CD14-positive monocyte (primary cell): ENCODE measurements around the gene ELOVL1. TPM values are rescaled to one million over a fixed set of nuclear protein-coding genes. Genes with fewer than 3 reads are reported as not detected.

Experiments
- DNase-seq, 3 donors: peaks; one replicate each; pipeline ENCODE4 v3.0.0-alpha.2; 2011 to 2022
- H2AFZ ChIP-seq: 2 replicates; pipeline ENCODE4 v1.6.0; 2012; ENCODE audit warnings: mild to moderate bottlenecking, low read depth, low read length, inconsistent platforms; ENCODE audit not compliant: insufficient read depth, poor library complexity, severe bottlenecking
- H3K27ac ChIP-seq, 2 donors: 1 replicate in 1 of 2; 2 replicates in 1 of 2; pipeline ENCODE4 v1.5.1; 2012 to 2013; ENCODE audit warnings: low read length in 2 of 2, control low read depth in 1 of 2, inconsistent platforms in 1 of 2, low read depth in 1 of 2, mild to moderate bottlenecking in 1 of 2
- H3K27me3 ChIP-seq, 2 donors: one replicate each; pipeline versions ENCODE4 v1.6.0 to v1.6.1; 2011 to 2013; ENCODE audit warnings: low read length in 2 of 2; ENCODE audit not compliant: control insufficient read depth in 2 of 2, insufficient read depth in 2 of 2
- H3K36me3 ChIP-seq, 2 donors: replicated peaks in 1 of 2; 1 replicate in 1 of 2; 2 replicates in 1 of 2; pipeline versions ENCODE4 v1.5.1 to v1.6.1; 2012 to 2013; ENCODE audit warnings: low read length in 2 of 2, control low read depth in 1 of 2, inconsistent platforms in 1 of 2, mild to moderate bottlenecking in 1 of 2; ENCODE audit not compliant: insufficient read depth in 2 of 2, control insufficient read depth in 1 of 2
- H3K4me1 ChIP-seq, 2 donors: 1 replicate in 1 of 2; 2 replicates in 1 of 2; pipeline versions ENCODE4 v1.5.1 to v1.6.1; 2012 to 2013; ENCODE audit warnings: low read length in 2 of 2, control low read depth in 1 of 2, inconsistent platforms in 1 of 2, mild to moderate bottlenecking in 1 of 2, moderate library complexity in 1 of 2; ENCODE audit not compliant: insufficient read depth in 2 of 2, control insufficient read depth in 1 of 2
- H3K4me2 ChIP-seq: replicated peaks from 2 replicates; pipeline ENCODE3; 2012; ENCODE audit warnings: low read length, moderate library complexity, mild to moderate bottlenecking; ENCODE audit not compliant: poor library complexity, severe bottlenecking; ENCODE audit errors: extremely low read depth
- H3K4me3 ChIP-seq, 3 experiments: fragments of 200-600 bp in 1 of 3; sonication (generic) in 1 of 3; replicated peaks in 1 of 3; 1 replicate in 2 of 3; 2 replicates in 1 of 3; pipeline ENCODE4 v1.5.1; 2011 to 2013; ENCODE audit warnings: low read length in 3 of 3, mild to moderate bottlenecking in 3 of 3, control low read depth in 2 of 3, low read depth in 2 of 3, inconsistent platforms in 1 of 3, moderate library complexity in 1 of 3
- H3K79me2 ChIP-seq: 2 replicates; pipeline ENCODE4 v1.6.0; 2012; ENCODE audit warnings: mild to moderate bottlenecking, control low read depth, inconsistent platforms, low read length, moderate library complexity; ENCODE audit not compliant: insufficient read depth
- H3K9ac ChIP-seq: 2 replicates; pipeline ENCODE4 v1.6.0; 2017; ENCODE audit warnings: low read length, mild to moderate bottlenecking; ENCODE audit not compliant: insufficient read depth, poor library complexity, severe bottlenecking
- H3K9me3 ChIP-seq, 2 donors: replicated peaks in 1 of 2; 1 replicate in 1 of 2; 2 replicates in 1 of 2; pipeline versions ENCODE4 v1.5.1 to v1.6.1; 2012 to 2013; ENCODE audit warnings: low read length in 2 of 2, control low read depth in 1 of 2; ENCODE audit not compliant: control insufficient read depth in 1 of 2, insufficient read depth in 1 of 2
- H4K20me1 ChIP-seq: 2 replicates; pipeline ENCODE4 v1.6.0; 2012; ENCODE audit warnings: mild to moderate bottlenecking, low read length, control low read depth, moderate library complexity; ENCODE audit not compliant: insufficient read depth
- H3K27ac Mint-ChIP-seq, 7 donors: one replicate each; pipeline ENCODE4 v1.8.0; 2020; ENCODE audit warnings: mild to moderate bottlenecking in 7 of 7, mixed read lengths in 7 of 7, moderate library complexity in 6 of 7, inconsistent platforms in 2 of 7
- H3K27me3 Mint-ChIP-seq, 3 donors: one replicate each; pipeline ENCODE4 v1.8.0; 2021 to 2022; ENCODE audit warnings: low read depth in 3 of 3, mild to moderate bottlenecking in 3 of 3, mixed read lengths in 3 of 3, moderate library complexity in 3 of 3, inconsistent platforms in 1 of 3
- H3K36me3 Mint-ChIP-seq, 2 donors: one replicate each; pipeline ENCODE4 v1.8.0; 2020; ENCODE audit warnings: mixed read lengths in 2 of 2, inconsistent platforms in 1 of 2, mild to moderate bottlenecking in 1 of 2
- H3K4me1 Mint-ChIP-seq: one replicate; pipeline ENCODE4 v1.8.0; 2020; ENCODE audit warnings: mild to moderate bottlenecking, mixed read lengths
- H3K4me3 Mint-ChIP-seq, 2 donors: one replicate each; pipeline ENCODE4 v1.8.0; 2020; ENCODE audit warnings: mild to moderate bottlenecking in 2 of 2, mixed read lengths in 2 of 2, moderate library complexity in 1 of 2
- H3K9me3 Mint-ChIP-seq, 7 donors: one replicate each; pipeline ENCODE4 v1.8.0; 2020 to 2022; ENCODE audit warnings: mixed read lengths in 7 of 7, mild to moderate bottlenecking in 6 of 7, moderate library complexity in 6 of 7, inconsistent platforms in 2 of 7
- CTCF ChIP-seq: fragments of 200-600 bp; IDR thresholded peaks from one replicate; pipeline ENCODE4 v1.8.0; 2022; ENCODE audit warnings: antibody characterized with exemption, mild to moderate bottlenecking
- WGBS: methylation state at CpG from one replicate; pipeline ENCODE4 v1.1.5; 2013; ENCODE audit warnings: missing lambda C conversion rate; ENCODE audit not compliant: insufficient coverage; 5-methylcytosine and 5-hydroxymethylcytosine counted together
- intact Hi-C, 2 donors: fragments of 100-400 bp; cut with micrococcal nuclease; formaldehyde crosslinking; loops; one replicate each; pipeline versions ENCODE4 v1.15.0 to v1.15.1; 2023
- polyA plus RNA-seq, 3 donors: library from polyadenylated mRNA; depleted of rRNA in 1 of 3; unstranded in 2 of 3; stranded (reverse) in 1 of 3; fragments of 300-500 nt in 2 of 3; fragments of >200 nt in 1 of 3; fragmentation: Illumina TruSeq in 2 of 3; gene quantifications; 1 replicate in 2 of 3; 2 replicates in 1 of 3; pipeline ENCODE4 v1.2.3, GENCODE V29; 2012 to 2021

The ELOVL1 gene
- polyA plus RNA-seq, 3 donors: 135 to 151 (median 148) TPM

- H2AFZ ChIP-seq: no peak overlapping the region
- TF ChIP-seq CTCF: no peak
- H3K27me3 Mint-ChIP-seq: peaks cover 0 to 2% (median 0%) of the 10 kb centered on the region in 3 donors
- H3K9me3 ChIP-seq: no peaks in the 10 kb centered on the region
- no peak for DNase-seq
- H3K9ac ChIP-seq: no peak overlapping the region
- H3K9me3 Mint-ChIP-seq: peaks cover 0 to 2% (median 0%) of the 10 kb centered on the region in 7 donors
- H3K4me3 ChIP-seq: peak overlapping the region in 1 of 3 experiments; percentile 6
- intact Hi-C loops: loop anchor here in 1 of 2 donors (10.0 kb wide), 1 partner anchor 263 kb away; no protein-coding TSS in a partner anchor
- H3K27ac ChIP-seq: peak overlapping the region; percentile 54 to 74
- peaks cover 68 to 73% of the 10 kb centered on the region in 2 donors for H3K36me3 Mint-ChIP-seq
- peaks cover 25% of the 10 kb centered on the region for H3K4me1 Mint-ChIP-seq
- H3K4me3 Mint-ChIP-seq: peak overlapping the region; percentile 3 to 28
- H3K27me3 ChIP-seq: no peaks in the 10 kb centered on the region
- WGBS: 80% methylated on average over 4 of the region's 6 CpGs
- H3K79me2 ChIP-seq: no peaks in the 10 kb centered on the region
- H4K20me1 ChIP-seq: no peaks in the 10 kb centered on the region
- H3K4me1 ChIP-seq: peaks cover 19 to 22% of the 10 kb centered on the region in 2 donors
- H3K4me2 ChIP-seq: peak overlapping the region; percentile 11
- H3K27ac Mint-ChIP-seq: peak overlapping the region; percentile 66 to 91 (median 87)
- H3K36me3 ChIP-seq: peaks cover 47 to 57% of the 10 kb centered on the region in 2 donors
These were observed 14.4 kb upstream of the ELOVL1 start for GRCh38 chr1:43382027-43382779.

- no peaks in the 10 kb centered on the region for H3K79me2 ChIP-seq
- peak overlapping the region; percentile 54 to 74 for H3K27ac ChIP-seq
- 0% methylated on average over 1 of the region's 3 CpGs for WGBS
- H4K20me1 ChIP-seq: no peaks in the 10 kb centered on the region
- intact Hi-C loops: loop anchor here in 1 of 2 donors (10.0 kb wide), 1 partner anchor 263 kb away; no protein-coding TSS in a partner anchor
- Mint-ChIP-seq H3K4me1 (peaks cover 25% of the 10 kb centered on the region), H3K36me3 (peaks cover 63 to 68% of the 10 kb centered on the region in 2 donors), H3K27ac (peak overlapping the region; percentile 66 to 91 (median 87)), H3K9me3 (peaks cover 0 to 2% (median 0%) of the 10 kb centered on the region in 7 donors), H3K4me3 (peak overlapping the region; percentile 3 to 28), H3K27me3 (peaks cover 0 to 2% (median 0%) of the 10 kb centered on the region in 3 donors)
- peaks cover 41 to 55% of the 10 kb centered on the region in 2 donors for H3K36me3 ChIP-seq
- H3K27me3 ChIP-seq: no peaks in the 10 kb centered on the region
- peak overlapping the region; percentile 11 for H3K4me2 ChIP-seq
- peak overlapping the region in 1 of 3 experiments; percentile 6 for H3K4me3 ChIP-seq
- no peak for TF ChIP-seq CTCF
- H2AFZ ChIP-seq: no peak overlapping the region
- DNase-seq: peak; percentile 85 to 96 (median 92)
- H3K9ac ChIP-seq: no peak overlapping the region
- no peaks in the 10 kb centered on the region for H3K9me3 ChIP-seq
- H3K4me1 ChIP-seq: peaks cover 19 to 22% of the 10 kb centered on the region in 2 donors
These were observed 13.8 kb upstream of the ELOVL1 start for GRCh38 chr1:43381612-43382011.
